Lung (tissue), 12 donors: ENCODE measurements around the gene MAEA. TPM values are rescaled to one million over a fixed set of nuclear protein-coding genes. Genes with fewer than 3 reads are reported as not detected.

Experiments used
- ATAC-seq: fragments of 200-7000 bp; cut with Tn5 transposase; one replicate; pipeline ENCODE4 v1.9.1; 2020; ENCODE audit warnings: moderate number of reproducible peaks; ENCODE audit not compliant: insufficient read depth, low FRiP score
- DNase-seq, 3 donors: peaks; one replicate each; pipeline ENCODE4 v3.0.0-alpha.2; 2013 to 2017
- H3K27ac ChIP-seq, 2 donors: one replicate each; pipeline ENCODE4 v1.5.1; 2013; ENCODE audit warnings: mild to moderate bottlenecking in 2 of 2, moderate library complexity in 2 of 2, control low read depth in 1 of 2, inconsistent platforms in 1 of 2, low read depth in 1 of 2, low read length in 1 of 2
- H3K27me3 ChIP-seq, 3 donors: one replicate each; pipeline ENCODE4 v1.5.1; 2013; ENCODE audit warnings: low read length in 2 of 3; ENCODE audit not compliant: control insufficient read depth in 3 of 3, insufficient read depth in 3 of 3
- H3K36me3 ChIP-seq, 4 donors: one replicate each; pipeline ENCODE4 v1.5.1; 2013; ENCODE audit warnings: low read length in 4 of 4, mild to moderate bottlenecking in 1 of 4, moderate library complexity in 1 of 4; ENCODE audit not compliant: control insufficient read depth in 4 of 4, insufficient read depth in 4 of 4
- H3K4me1 ChIP-seq, 5 donors: one replicate each; pipeline ENCODE4 v1.5.1; 2013; ENCODE audit warnings: low read length in 5 of 5, mild to moderate bottlenecking in 2 of 5, moderate library complexity in 1 of 5; ENCODE audit not compliant: control insufficient read depth in 5 of 5, insufficient read depth in 5 of 5
- H3K4me3 ChIP-seq: one replicate; pipeline ENCODE4 v1.5.1; 2013; ENCODE audit warnings: mild to moderate bottlenecking, control low read depth, moderate library complexity
- H3K9ac ChIP-seq, 2 donors: one replicate each; pipeline ENCODE4 v1.5.1; 2013; ENCODE audit warnings: low read length in 2 of 2, control low read depth in 1 of 2; ENCODE audit not compliant: insufficient read depth in 1 of 2
- H3K9me3 ChIP-seq, 4 donors: one replicate each; pipeline ENCODE4 v1.5.1; 2013; ENCODE audit warnings: low read length in 3 of 4, mild to moderate bottlenecking in 1 of 4, moderate library complexity in 1 of 4; ENCODE audit not compliant: control insufficient read depth in 4 of 4, insufficient read depth in 3 of 4
- WGBS, 2 donors: extraction: QIAGEN DNeasy Blood & Tissue Kit; methylation state at CpG; one replicate each; pipeline ENCODE4 v1.1.7; 2013; 5-methylcytosine and 5-hydroxymethylcytosine counted together
- polyA plus RNA-seq, 2 donors: library from polyadenylated mRNA; stranded (reverse); fragments of 200-250 nt; gene quantifications; one replicate each; pipeline ENCODE4 v1.2.1, GENCODE V29; 2013
- total RNA-seq, 2 donors: library from RNA; depleted of rRNA in 1 of 2; stranded (reverse); fragments of >200 nt in 1 of 2; gene quantifications; one replicate each; pipeline ENCODE4 v1.2.1, GENCODE V29; 2014 to 2021
- TF ChIP-seq, protein P1 (sequence below): IDR thresholded peaks from 2 replicates; pipeline ENCODE4 v1.5.1; 2012; ENCODE audit warnings: mild to moderate bottlenecking; ENCODE audit errors: control extremely low read depth, extremely low read depth
- donor health status: control.
- donor health status: control.
- donor health status: Bipolar disorder and iron deficiency.
- donor health status: healthy.
- donor health status: DM: yes; HTN: yes; CAD: no.

The MAEA gene
- total and polyA plus RNA-seq, 4 donors: 39.7 to 67.4 (median 60.8) TPM

DNA sequence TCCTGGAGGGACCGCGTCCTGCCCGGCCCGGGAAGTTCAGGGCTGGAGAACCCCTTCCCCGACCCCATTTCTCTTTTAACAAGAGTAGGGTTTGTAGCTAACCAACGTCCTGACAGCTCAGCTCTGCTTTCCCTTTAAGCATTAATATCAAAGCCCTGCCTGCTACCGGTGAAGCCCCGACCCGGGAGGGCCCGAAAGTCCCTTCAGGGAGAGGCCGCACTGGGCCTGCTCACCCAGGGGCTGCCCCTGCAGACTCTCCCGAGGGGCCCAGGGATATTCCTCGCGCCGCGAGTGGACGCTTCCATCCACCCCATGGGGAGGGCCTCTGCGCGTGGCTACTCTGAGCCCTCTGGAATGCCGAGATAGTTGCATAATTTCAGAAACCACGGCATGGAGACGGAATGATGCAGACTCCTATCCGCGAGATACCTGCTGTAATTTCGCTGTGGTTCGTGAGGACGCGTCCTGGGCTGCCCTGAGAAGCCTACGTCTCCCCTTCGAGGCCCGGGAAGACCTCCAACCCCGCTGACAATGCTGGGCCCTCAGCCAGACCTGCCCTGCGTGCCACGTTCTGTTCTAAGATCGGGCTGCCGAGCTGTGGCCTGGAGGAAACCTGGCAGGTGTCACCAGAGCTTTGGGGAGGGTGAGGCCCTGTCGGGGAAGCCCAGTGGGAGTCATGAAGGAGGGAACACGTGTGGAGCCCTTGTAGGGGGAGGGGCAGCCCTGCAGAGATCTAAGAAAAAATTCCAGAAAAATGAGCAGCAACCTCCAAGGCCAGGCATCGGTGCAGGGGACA is 39.8 kb upstream of the MAEA start:
- Histone ChIP-seq H3K27me3 (no peaks in the 10 kb centered on the region), H3K36me3 (peaks cover 0 to 26% (median 4%) of the 10 kb centered on the region in 4 donors), H3K9ac (peak overlapping the region; percentile 4 to 63), H3K4me1 (peaks cover 13 to 36% (median 16%) of the 10 kb centered on the region in 5 donors), H3K27ac (peak overlapping the region; percentile 98), H3K4me3 (peak overlapping the region; percentile 72), H3K9me3 (peaks cover 0 to 9% (median under 1%) of the 10 kb centered on the region in 4 donors)
- no peak for ATAC-seq
- DNase-seq: peak in 2 of 3 donors; percentile 15 to 59
- TF ChIP-seq, protein P1, sequence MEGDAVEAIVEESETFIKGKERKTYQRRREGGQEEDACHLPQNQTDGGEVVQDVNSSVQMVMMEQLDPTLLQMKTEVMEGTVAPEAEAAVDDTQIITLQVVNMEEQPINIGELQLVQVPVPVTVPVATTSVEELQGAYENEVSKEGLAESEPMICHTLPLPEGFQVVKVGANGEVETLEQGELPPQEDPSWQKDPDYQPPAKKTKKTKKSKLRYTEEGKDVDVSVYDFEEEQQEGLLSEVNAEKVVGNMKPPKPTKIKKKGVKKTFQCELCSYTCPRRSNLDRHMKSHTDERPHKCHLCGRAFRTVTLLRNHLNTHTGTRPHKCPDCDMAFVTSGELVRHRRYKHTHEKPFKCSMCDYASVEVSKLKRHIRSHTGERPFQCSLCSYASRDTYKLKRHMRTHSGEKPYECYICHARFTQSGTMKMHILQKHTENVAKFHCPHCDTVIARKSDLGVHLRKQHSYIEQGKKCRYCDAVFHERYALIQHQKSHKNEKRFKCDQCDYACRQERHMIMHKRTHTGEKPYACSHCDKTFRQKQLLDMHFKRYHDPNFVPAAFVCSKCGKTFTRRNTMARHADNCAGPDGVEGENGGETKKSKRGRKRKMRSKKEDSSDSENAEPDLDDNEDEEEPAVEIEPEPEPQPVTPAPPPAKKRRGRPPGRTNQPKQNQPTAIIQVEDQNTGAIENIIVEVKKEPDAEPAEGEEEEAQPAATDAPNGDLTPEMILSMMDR: no peak
- 23 to 34% methylated on average over 39 of the region's 39 CpGs for WGBS, 2 donors

DNA sequence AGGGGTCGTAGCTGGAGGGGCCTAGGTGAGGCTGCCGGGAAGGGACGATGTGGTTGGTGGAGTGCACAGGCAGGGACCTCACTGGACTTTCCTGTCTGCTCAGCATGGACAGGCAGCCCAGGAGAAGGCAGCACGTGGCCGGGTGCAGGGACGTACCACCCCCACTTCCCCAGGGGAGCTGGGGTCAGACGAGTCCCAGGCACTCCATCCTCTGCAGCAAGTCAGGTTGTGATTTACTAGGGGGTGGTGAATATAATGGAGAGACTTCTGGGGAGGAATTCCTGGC is 39.2 kb upstream of the MAEA start:
- DNase-seq (no peak), ATAC-seq (no peak)
- Histone ChIP-seq H3K27ac (peak overlapping the region; percentile 98), H3K4me1 (peaks cover 11 to 31% (median 16%) of the 10 kb centered on the region in 5 donors), H3K27me3 (no peaks in the 10 kb centered on the region), H3K9ac (no peak overlapping the region), H3K4me3 (no peak overlapping the region), H3K9me3 (peaks cover 0 to 14% (median 2%) of the 10 kb centered on the region in 4 donors), H3K36me3 (peaks cover 0 to 26% (median 4%) of the 10 kb centered on the region in 4 donors)
- TF ChIP-seq, protein P1: no peak
- WGBS, 2 donors: 92 to 99% methylated on average over 7 of the region's 7 CpGs

DNA sequence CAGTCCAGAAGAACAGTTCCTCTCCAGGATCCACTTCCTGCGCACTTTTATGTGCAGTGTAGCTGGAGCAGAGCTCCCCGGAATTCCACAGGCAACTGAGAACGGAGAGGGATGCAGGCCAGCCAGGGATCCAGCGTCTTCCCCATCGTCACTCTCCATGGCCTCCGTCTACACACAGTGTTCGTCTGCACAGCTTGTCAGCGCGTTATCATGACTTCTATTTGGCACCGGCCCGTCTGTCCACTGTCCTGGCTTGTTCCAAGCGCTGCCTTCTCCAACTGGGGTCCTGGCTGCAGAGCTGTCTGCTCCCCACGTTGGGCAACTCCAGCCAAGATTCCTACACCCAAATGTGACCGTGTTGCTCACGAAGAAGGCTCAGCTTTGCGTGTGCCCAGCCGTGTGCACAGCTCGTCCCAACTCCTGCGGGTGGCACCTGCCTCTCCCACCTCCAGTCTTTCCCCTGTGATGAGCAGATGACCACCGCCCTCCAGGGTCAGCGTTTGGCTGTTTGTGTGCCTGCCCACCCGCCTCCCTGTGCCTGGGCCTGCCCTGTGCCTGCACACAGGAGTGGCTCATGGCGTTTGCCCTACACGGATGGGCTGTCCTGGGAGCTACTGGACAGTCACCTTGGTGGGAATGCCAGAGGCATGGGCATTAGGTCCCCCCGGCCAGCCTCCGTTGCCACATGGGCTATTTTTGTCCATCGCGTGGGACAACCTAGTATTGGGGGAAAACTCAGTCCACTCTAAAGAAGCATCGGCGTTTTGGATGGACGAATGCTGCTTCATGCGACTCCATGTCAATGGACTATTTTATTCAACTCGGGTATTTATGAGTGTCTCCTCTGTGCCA is 38.5 kb upstream of the MAEA start:
- ATAC-seq (no peak), DNase-seq (no peak)
- H3K27ac ChIP-seq: peak overlapping the region in 1 of 2 donors; percentile 98
- no peaks in the 10 kb centered on the region for H3K27me3 ChIP-seq
- H3K4me1 ChIP-seq: peaks cover 5 to 25% (median 15%) of the 10 kb centered on the region in 5 donors
- whole genome bisulfite sequencing, 2 donors: 98% methylated on average over 33 of the region's 33 CpGs
- H3K4me3 ChIP-seq: no peak overlapping the region
- peaks cover 0 to 26% (median 4%) of the 10 kb centered on the region in 4 donors for H3K36me3 ChIP-seq
- H3K9me3 ChIP-seq: peaks cover 0 to 20% (median 2%) of the 10 kb centered on the region in 4 donors
- H3K9ac ChIP-seq: no peak overlapping the region
- TF ChIP-seq, protein P1: no peak
